Mesothelial cell of epicardium (in vitro differentiated cells): ENCODE results near the gene MAST3. TPM values are rescaled to one million over a fixed set of nuclear protein-coding genes. Genes with fewer than 3 reads are reported as not detected.

Source experiments
- DNase-seq, 2 experiments: peaks; one replicate each; pipeline ENCODE4 v3.0.0; 2021; ENCODE audit warnings: low spot score in 2 of 2; ENCODE audit not compliant: unreplicated experiment in 2 of 2
- H3K27ac Mint-ChIP-seq: 2 replicates; pipeline ENCODE4 v1.8.0; 2021; ENCODE audit warnings: mixed read lengths
- H3K27me3 Mint-ChIP-seq: 2 replicates; pipeline ENCODE4 v1.8.0; 2021; ENCODE audit warnings: low read depth, mixed read lengths
- H3K36me3 Mint-ChIP-seq: 2 replicates; pipeline ENCODE4 v1.8.0; 2021; ENCODE audit warnings: mixed read lengths
- H3K4me1 Mint-ChIP-seq: 2 replicates; pipeline ENCODE4 v1.8.0; 2021; ENCODE audit warnings: mixed read lengths
- H3K4me3 Mint-ChIP-seq: 2 replicates; pipeline ENCODE4 v1.8.0; 2021; ENCODE audit warnings: mild to moderate bottlenecking, moderate library complexity, mixed read lengths
- H3K9me3 Mint-ChIP-seq: 2 replicates; pipeline ENCODE4 v1.8.0; 2021; ENCODE audit warnings: mixed read lengths
- CTCF ChIP-seq: fragments of 200-600 bp; sonication (generic); IDR thresholded peaks from one replicate; pipeline ENCODE4 v1.5.0; 2021; ENCODE audit warnings: antibody characterized with exemption; ENCODE audit not compliant: unreplicated experiment
- total RNA-seq: library from RNA; stranded (reverse); gene quantifications from 3 replicates; pipeline ENCODE4 v1.2.1, GENCODE V29; 2021

The MAST3 gene
- total RNA-seq, 1 donor from 2014 or later, result 16.0 TPM

GRCh38 chr19:18171605-18172327 is 74.2 kb downstream of the MAST3 start:
- H3K9me3 Mint-ChIP-seq, result no peaks in the 10 kb centered on the region
- peaks cover 25% of the 10 kb centered on the region for H3K36me3 Mint-ChIP-seq
- no peak overlapping the region for H3K27ac Mint-ChIP-seq
- H3K4me3 Mint-ChIP-seq, result no peak overlapping the region
- peaks cover 11% of the 10 kb centered on the region for H3K4me1 Mint-ChIP-seq
- H3K27me3 Mint-ChIP-seq, result peaks cover 32% of the 10 kb centered on the region
- no peak for DNase-seq
- TF ChIP-seq CTCF, result no peak

GRCh38 chr19:18172331-18173053 is 74.9 kb downstream of the MAST3 start:
- no peak overlapping the region for H3K4me3 Mint-ChIP-seq
- no peaks in the 10 kb centered on the region for H3K9me3 Mint-ChIP-seq
- DNase-seq, result no peak
- peaks cover 11% of the 10 kb centered on the region for H3K4me1 Mint-ChIP-seq
- H3K27ac Mint-ChIP-seq, result no peak overlapping the region
- peaks cover 25% of the 10 kb centered on the region for H3K36me3 Mint-ChIP-seq
- H3K27me3 Mint-ChIP-seq, result peaks cover 37% of the 10 kb centered on the region
- no peak for TF ChIP-seq CTCF

GRCh38 chr19:18173054-18173571 is 75.5 kb downstream of the MAST3 start:
- Mint-ChIP-seq H3K27ac (no peak overlapping the region), H3K4me1 (peaks cover 11% of the 10 kb centered on the region), H3K4me3 (peak overlapping the region; percentile 24), H3K36me3 (peaks cover 21% of the 10 kb centered on the region), H3K27me3 (peaks cover 43% of the 10 kb centered on the region), H3K9me3 (no peaks in the 10 kb centered on the region)
- no peak for DNase-seq
- TF ChIP-seq CTCF, result no peak

GRCh38 chr19:18173572-18174288 is 76.2 kb downstream of the MAST3 start, which contains the start of gene IFI30:
IFI30 (plus strand) TSS chr19:18173813; CDS start chr19:18173842, 29 bp downstream.
- peak within 1 kb of the TSS; percentile 70 for H3K4me3 Mint-ChIP-seq
- no peak for TF ChIP-seq CTCF
- H3K27ac Mint-ChIP-seq, result no peak within 1 kb of the TSS
- DNase-seq, result no peak
- H3K4me1 Mint-ChIP-seq, result peaks cover 11% of the 10 kb centered on the region
- H3K36me3 Mint-ChIP-seq, result peaks cover 18% of the 10 kb centered on the region
- no peaks in the 10 kb centered on the region for H3K9me3 Mint-ChIP-seq
- peaks cover 46% of the 10 kb centered on the region for H3K27me3 Mint-ChIP-seq

- no peaks in the 10 kb centered on the region for H3K9me3 Mint-ChIP-seq
- no peak overlapping the region for H3K4me3 Mint-ChIP-seq
- no peak for DNase-seq
- TF ChIP-seq CTCF, result no peak
- no peak overlapping the region for H3K27ac Mint-ChIP-seq
- H3K4me1 Mint-ChIP-seq, result peaks cover 11% of the 10 kb centered on the region
- peaks cover 16% of the 10 kb centered on the region for H3K36me3 Mint-ChIP-seq
- H3K27me3 Mint-ChIP-seq, result peaks cover 48% of the 10 kb centered on the region
Measured at GRCh38 chr19:18174983-18175382, 77.4 kb downstream of the MAST3 start.
